GM23248 (cell line): ENCODE data around the gene GHRL. TPM values are rescaled to one million over a fixed set of nuclear protein-coding genes. Genes with fewer than 3 reads are reported as not detected.

ENCODE experiments used
- DNase-seq: peaks from one replicate; pipeline ENCODE4 v3.0.0-alpha.2; 2015
- H2AFZ ChIP-seq: fragments of 200-600 bp; sonication (generic); 2 replicates; pipeline ENCODE4 v1.6.1; 2016; ENCODE audit warnings: antibody characterized with exemption
- H3F3A ChIP-seq: fragments of 200-600 bp; sonication (generic); 2 replicates; pipeline ENCODE4 v1.6.1; 2016; ENCODE audit warnings: mild to moderate bottlenecking, antibody characterized with exemption, mixed run types; ENCODE audit not compliant: insufficient read depth
- H3K27ac ChIP-seq: fragments of 200-600 bp; sonication (generic); 2 replicates; pipeline ENCODE4 v1.5.1; 2016; ENCODE audit warnings: mild to moderate bottlenecking
- H3K27me3 ChIP-seq: fragments of 200-600 bp; sonication (generic); replicated peaks from 2 replicates; pipeline ENCODE4 v1.6.1; 2016; ENCODE audit warnings: mild to moderate bottlenecking; ENCODE audit not compliant: insufficient read depth
- H3K36me3 ChIP-seq: fragments of 200-600 bp; sonication (generic); 2 replicates; pipeline ENCODE4 v1.6.1; 2016; ENCODE audit warnings: low read depth, mild to moderate bottlenecking
- H3K4me1 ChIP-seq: fragments of 200-600 bp; sonication (generic); 2 replicates; pipeline ENCODE4 v1.6.1; 2016; ENCODE audit warnings: mild to moderate bottlenecking; ENCODE audit not compliant: insufficient read depth
- H3K4me2 ChIP-seq: fragments of 200-600 bp; sonication (generic); one replicate; pipeline ENCODE4 v1.6.1; 2016; ENCODE audit warnings: mild to moderate bottlenecking; ENCODE audit not compliant: unreplicated experiment
- H3K4me3 ChIP-seq: fragments of 200-600 bp; sonication (generic); 2 replicates; pipeline ENCODE4 v1.5.1; 2016; ENCODE audit warnings: mild to moderate bottlenecking
- H3K79me2 ChIP-seq: fragments of 200-600 bp; sonication (generic); 2 replicates; pipeline ENCODE4 v1.6.1; 2016; ENCODE audit warnings: mild to moderate bottlenecking; ENCODE audit not compliant: insufficient read depth
- H3K9ac ChIP-seq: fragments of 200-600 bp; sonication (generic); 2 replicates; pipeline ENCODE4 v1.6.1; 2016; ENCODE audit warnings: mild to moderate bottlenecking
- H3K9me2 ChIP-seq: fragments of 200-600 bp; sonication (generic); 2 replicates; pipeline ENCODE4 v1.6.1; 2016; ENCODE audit warnings: mixed run types, mild to moderate bottlenecking, moderate library complexity; ENCODE audit not compliant: insufficient read depth
- H3K9me3 ChIP-seq: fragments of 200-600 bp; sonication (generic); one replicate; pipeline ENCODE4 v1.6.1; 2017; ENCODE audit warnings: low read depth
- H4K20me1 ChIP-seq: fragments of 200-600 bp; sonication (generic); 2 replicates; pipeline ENCODE4 v1.6.0; 2016; ENCODE audit not compliant: insufficient read depth
- EZH2 ChIP-seq: fragments of 200-600 bp; sonication (generic); IDR thresholded peaks from 2 replicates; pipeline ENCODE4 v1.6.1; 2018; ENCODE audit warnings: antibody characterized with exemption, mild to moderate bottlenecking; ENCODE audit not compliant: insufficient read depth, poor library complexity, severe bottlenecking
- EZH2phosphoT487 ChIP-seq: fragments of 200-600 bp; sonication (generic); IDR thresholded peaks from 2 replicates; pipeline ENCODE4 v1.6.1; 2018; ENCODE audit warnings: antibody characterized with exemption, moderate library complexity, mild to moderate bottlenecking, low read depth; ENCODE audit not compliant: insufficient read depth
- WGBS, 2 experiments: methylation state at CpG; one replicate each; pipeline ENCODE4 v1.1.6; 2015 to 2017; ENCODE audit warnings: low lambda C conversion rate in 2 of 2, low coverage in 1 of 2; ENCODE audit errors: missing lambda C conversion rate in 2 of 2; 5-methylcytosine and 5-hydroxymethylcytosine counted together
- in situ Hi-C: fragments of 300-500 bp; cut with MboI; formaldehyde crosslinking; loops from 2 replicates; pipeline ENCODE4 v1.15.0; 2020
- polyA plus RNA-seq: library from polyadenylated mRNA; unstranded; fragments of >200 nt; fragmentation: Nextera tagmentation; extraction: Ambion mirVana; gene quantifications from 2 replicates; pipeline ENCODE4 v1.2.1, GENCODE V29; 2016
- total RNA-seq: library from RNA; depleted of rRNA; stranded (reverse); fragments of >200 nt; shearing (Covaris generic); gene quantifications from 2 replicates; pipeline ENCODE4 v1.2.3, GENCODE V29; 2014

The GHRL gene
- total and polyA plus RNA-seq, 2 experiments from 2014 or later: 0.71 TPM; not detected in 1

- Histone ChIP-seq H3K27ac (no peak overlapping the region), H3K9me2 (no peaks in the 10 kb centered on the region), H4K20me1 (0 out of 2 replicates have a peak, but pooled peaks cover 11% of the 10 kb centered on the region), H3K4me1 (peaks cover 18% of the 10 kb centered on the region), H2AFZ (no peak overlapping the region), H3K9ac (no peak overlapping the region), H3F3A (peaks cover 75% of the 10 kb centered on the region), H3K36me3 (peaks cover 86% of the 10 kb centered on the region), H3K27me3 (no peaks in the 10 kb centered on the region), H3K9me3 (no peaks in the 10 kb centered on the region), H3K4me2 (no peak overlapping the region), H3K79me2 (peaks cover 55% of the 10 kb centered on the region), H3K4me3 (no peak overlapping the region)
- WGBS, 2 experiments: 83 to 84% methylated on average over 5 to 7 of the region's 7 CpGs
- DNase-seq: no peak
- in situ Hi-C loops: no loop called here
- TF ChIP-seq EZH2phosphoT487 (no peak), EZH2 (no peak)
Measured at GRCh38 chr3:10308678-10309077, 15.9 kb upstream of the GHRL start.

DNA sequence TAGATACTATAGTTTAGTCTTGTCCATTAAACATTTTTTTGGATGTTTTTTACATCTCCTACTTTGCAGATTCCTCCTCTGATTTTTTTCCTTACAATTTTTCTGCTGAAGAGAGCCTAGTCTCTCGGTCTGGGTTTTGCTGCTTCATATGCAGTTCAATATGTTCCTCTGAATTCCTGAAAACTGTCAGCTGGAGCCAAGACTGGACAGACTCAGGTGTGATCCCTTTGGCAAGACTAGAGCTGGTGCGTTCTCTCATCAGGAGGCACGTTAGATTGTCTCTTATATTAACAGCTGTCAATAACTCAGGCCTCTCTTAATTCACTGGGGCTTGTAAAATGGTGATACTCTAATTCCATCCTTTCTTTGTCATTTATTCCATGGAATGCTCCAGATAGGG, 13.4 kb upstream of the GHRL start:
- no peak for DNase-seq
- H3K27ac ChIP-seq: no peak overlapping the region
- peaks cover 76% of the 10 kb centered on the region for H3K36me3 ChIP-seq
- no peak overlapping the region for H3K9ac ChIP-seq
- H3K4me2 ChIP-seq: no peak overlapping the region
- peaks cover 15% of the 10 kb centered on the region for H3K4me1 ChIP-seq
- H4K20me1 ChIP-seq: 0 out of 2 replicates have a peak, but pooled peaks cover 11% of the 10 kb centered on the region
- no peaks in the 10 kb centered on the region for H3K27me3 ChIP-seq
- no peak overlapping the region for H3K4me3 ChIP-seq
- no peak overlapping the region for H2AFZ ChIP-seq
- H3F3A ChIP-seq: peaks cover 77% of the 10 kb centered on the region
- in situ Hi-C loops: no loop called here
- H3K79me2 ChIP-seq: peaks cover 30% of the 10 kb centered on the region
- no peaks in the 10 kb centered on the region for H3K9me3 ChIP-seq
- TF ChIP-seq EZH2phosphoT487 (no peak), EZH2 (no peak)
- no peaks in the 10 kb centered on the region for H3K9me2 ChIP-seq
- WGBS, 2 experiments: 69 to 74% methylated on average over 3 of the region's 3 CpGs

- peaks cover 76% of the 10 kb centered on the region for H3F3A ChIP-seq
- H3K4me1 ChIP-seq: peaks cover 8% of the 10 kb centered on the region
- no peaks in the 10 kb centered on the region for H3K9me2 ChIP-seq
- H3K27ac ChIP-seq: no peak overlapping the region
- no peak overlapping the region for H3K4me2 ChIP-seq
- peaks cover 70% of the 10 kb centered on the region for H3K36me3 ChIP-seq
- peaks cover 30% of the 10 kb centered on the region for H3K79me2 ChIP-seq
- WGBS, 2 experiments: 91% methylated on average over 4 of the region's 4 CpGs
- no peak overlapping the region for H3K9ac ChIP-seq
- no peaks in the 10 kb centered on the region for H3K27me3 ChIP-seq
- no peaks in the 10 kb centered on the region for H3K9me3 ChIP-seq
- no peak overlapping the region for H2AFZ ChIP-seq
- no peak overlapping the region for H3K4me3 ChIP-seq
- 0 out of 2 replicates have a peak, but pooled peaks cover 11% of the 10 kb centered on the region for H4K20me1 ChIP-seq
- in situ Hi-C loops: no loop called here
- no peak for TF ChIP-seq EZH2phosphoT487
- no peak for TF ChIP-seq EZH2
- DNase-seq: no peak
Measured at GRCh38 chr3:10305331-10305902, 12.7 kb upstream of the GHRL start.

GRCh38 chr3:10304905-10305304, 12.2 kb upstream of the GHRL start:
- no peak for DNase-seq
- 0 out of 2 replicates have a peak, but pooled peaks cover 11% of the 10 kb centered on the region for H4K20me1 ChIP-seq
- in situ Hi-C loops: no loop called here

GRCh38 chr3:10303785-10304184, 11.0 kb upstream of the GHRL start:
- Histone ChIP-seq H3K27ac (no peak overlapping the region), H3K4me1 (no peaks in the 10 kb centered on the region), H3K4me2 (no peak overlapping the region), H3K9me3 (no peaks in the 10 kb centered on the region), H3K36me3 (peaks cover 57% of the 10 kb centered on the region), H3K27me3 (no peaks in the 10 kb centered on the region), H3F3A (peaks cover 77% of the 10 kb centered on the region), H2AFZ (no peak overlapping the region), H4K20me1 (0 out of 2 replicates have a peak, but pooled peaks cover 11% of the 10 kb centered on the region), H3K9ac (no peak overlapping the region), H3K4me3 (no peak overlapping the region), H3K9me2 (no peaks in the 10 kb centered on the region), H3K79me2 (peaks cover 22% of the 10 kb centered on the region)
- no peak for DNase-seq
- TF ChIP-seq EZH2phosphoT487: no peak
- TF ChIP-seq EZH2: no peak
- 74 to 80% methylated on average over 8 of the region's 8 CpGs for WGBS, 2 experiments
- in situ Hi-C loops: no loop called here

More at GRCh38 chr3:10304905-10305304, 12.2 kb upstream of the GHRL start:
- H3F3A ChIP-seq: peaks cover 76% of the 10 kb centered on the region
- no peaks in the 10 kb centered on the region for H3K9me2 ChIP-seq
- 91 to 93% methylated on average over 8 of the region's 8 CpGs for WGBS, 2 experiments
- TF ChIP-seq EZH2phosphoT487: no peak
- H3K9ac ChIP-seq: no peak overlapping the region
- no peak overlapping the region for H3K27ac ChIP-seq
- H3K9me3 ChIP-seq: no peaks in the 10 kb centered on the region
- H2AFZ ChIP-seq: no peak overlapping the region
- H3K36me3 ChIP-seq: peaks cover 68% of the 10 kb centered on the region
- H3K27me3 ChIP-seq: no peaks in the 10 kb centered on the region
- H3K79me2 ChIP-seq: peaks cover 25% of the 10 kb centered on the region
- H3K4me1 ChIP-seq: peaks cover 3% of the 10 kb centered on the region; the same call in 1 of the 2 replicates
- no peak overlapping the region for H3K4me2 ChIP-seq
- H3K4me3 ChIP-seq: no peak overlapping the region
